GM21619 (cell line): Measurements from ENCODE around the gene SSH2.

Experiments
- ATAC-seq: cut with Tn5 transposase; IDR thresholded peaks from one replicate; pipeline ENCODE4 v1.9.1; 2021; ENCODE audit not compliant: unreplicated experiment

SSH2 gene

GRCh38 chr17:29640413-29640812 lies 289.6 kb downstream of the SSH2 start:
- no peak for ATAC-seq

DNA sequence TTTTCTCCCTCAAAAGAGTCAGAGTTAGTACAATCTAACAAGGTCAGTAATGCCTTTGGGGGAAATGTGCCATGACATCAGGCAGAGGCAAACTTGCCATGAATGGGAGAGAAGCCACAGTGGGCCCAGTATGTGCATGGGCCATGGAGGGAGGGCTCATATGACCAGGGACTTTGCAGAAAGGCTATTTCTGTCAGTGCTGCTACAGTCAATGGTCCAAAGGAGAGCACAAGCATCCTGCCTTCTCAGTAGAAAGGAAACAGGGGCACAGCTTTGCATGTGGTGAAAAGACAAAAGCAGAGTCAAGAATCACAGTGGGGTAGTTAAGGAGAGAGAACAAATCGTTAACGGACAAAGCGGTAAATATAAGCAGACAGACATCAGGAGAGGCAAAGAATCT lies 296.1 kb downstream of the SSH2 start:
- no peak for ATAC-seq

GRCh38 chr17:29630630-29631193 lies 299.3 kb downstream of the SSH2 start:
- ATAC-seq: no peak

DNA sequence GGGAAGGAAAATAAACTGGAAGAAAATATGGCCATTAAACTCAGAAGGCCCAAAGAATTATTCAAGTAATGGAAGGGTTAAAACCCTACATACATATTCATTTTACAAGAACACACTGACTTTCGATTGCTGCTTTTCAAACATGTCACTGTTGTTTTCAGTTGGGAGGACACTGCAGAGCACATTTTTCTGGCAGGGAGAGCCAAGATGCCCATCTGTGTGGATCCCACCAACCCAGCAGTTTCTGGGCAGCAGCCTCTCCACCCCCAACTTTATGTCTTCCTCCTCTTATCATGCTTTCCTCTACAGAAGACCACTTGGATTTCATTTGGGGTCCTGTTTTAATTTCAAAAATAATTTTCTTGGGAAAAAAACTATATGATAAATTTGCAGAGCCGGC lies 300.2 kb downstream of the SSH2 start:
- ATAC-seq: no peak

DNA sequence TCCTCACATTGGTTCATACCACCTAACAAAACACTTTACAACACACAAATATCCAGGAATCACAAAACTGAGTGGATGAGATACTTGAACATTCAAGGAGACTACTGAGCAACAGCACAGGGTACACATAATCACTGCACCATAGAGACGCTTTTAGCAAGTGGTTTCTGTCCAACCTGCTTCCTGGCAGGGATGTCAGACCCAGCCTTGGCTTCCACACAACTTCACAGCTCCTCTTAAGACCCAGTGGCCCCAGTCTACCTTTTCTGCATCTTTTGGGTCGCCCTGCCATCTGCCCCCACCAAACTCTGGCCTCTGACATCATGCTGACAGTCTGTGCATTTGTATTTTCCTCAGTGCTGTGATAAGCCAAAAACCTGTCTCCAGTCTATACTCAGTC lies 301.4 kb downstream of the SSH2 start:
- no peak for ATAC-seq

- ATAC-seq: no peak
Observed at GRCh38 chr17:29627951-29628350, 302.1 kb downstream of the SSH2 start.

- ATAC-seq: no peak
Observed at GRCh38 chr17:29625037-29625750, 304.8 kb downstream of the SSH2 start.

GRCh38 chr17:29624586-29624985 lies 305.4 kb downstream of the SSH2 start:
- no peak for ATAC-seq

GRCh38 chr17:29623283-29623647 lies 306.8 kb downstream of the SSH2 start:
- no peak for ATAC-seq

GRCh38 chr17:29622337-29623282 lies 307.4 kb downstream of the SSH2 start, which contains the start of gene CORO6:
TSS of gene CORO6 (minus strand) at chr17:29622912. CDS start at chr17:29621421, 1,491 bp downstream.
- peak; percentile 47 for ATAC-seq

DNA sequence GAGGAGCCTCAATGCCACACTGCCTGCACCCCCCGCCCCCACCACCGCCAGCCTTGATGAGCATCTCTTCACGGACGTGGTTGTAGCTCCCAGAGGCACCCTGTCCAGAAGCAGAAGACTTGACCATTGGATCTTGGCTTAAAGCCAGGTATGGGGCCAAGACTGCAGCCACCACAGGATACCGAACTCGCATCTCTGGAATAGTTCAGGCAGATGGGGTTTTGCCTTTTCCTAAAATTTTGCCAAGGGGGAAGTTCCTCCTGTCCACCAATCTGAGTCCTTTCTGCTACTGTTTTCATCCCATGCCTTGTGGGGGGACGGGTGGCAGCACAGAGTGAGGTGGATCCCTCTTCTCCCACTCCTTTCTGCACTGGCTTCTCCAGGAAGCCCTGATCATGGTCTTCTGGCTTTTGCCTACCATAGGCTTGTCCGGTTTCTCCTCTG lies 308.3 kb downstream of the SSH2 start:
- ATAC-seq: no peak

DNA sequence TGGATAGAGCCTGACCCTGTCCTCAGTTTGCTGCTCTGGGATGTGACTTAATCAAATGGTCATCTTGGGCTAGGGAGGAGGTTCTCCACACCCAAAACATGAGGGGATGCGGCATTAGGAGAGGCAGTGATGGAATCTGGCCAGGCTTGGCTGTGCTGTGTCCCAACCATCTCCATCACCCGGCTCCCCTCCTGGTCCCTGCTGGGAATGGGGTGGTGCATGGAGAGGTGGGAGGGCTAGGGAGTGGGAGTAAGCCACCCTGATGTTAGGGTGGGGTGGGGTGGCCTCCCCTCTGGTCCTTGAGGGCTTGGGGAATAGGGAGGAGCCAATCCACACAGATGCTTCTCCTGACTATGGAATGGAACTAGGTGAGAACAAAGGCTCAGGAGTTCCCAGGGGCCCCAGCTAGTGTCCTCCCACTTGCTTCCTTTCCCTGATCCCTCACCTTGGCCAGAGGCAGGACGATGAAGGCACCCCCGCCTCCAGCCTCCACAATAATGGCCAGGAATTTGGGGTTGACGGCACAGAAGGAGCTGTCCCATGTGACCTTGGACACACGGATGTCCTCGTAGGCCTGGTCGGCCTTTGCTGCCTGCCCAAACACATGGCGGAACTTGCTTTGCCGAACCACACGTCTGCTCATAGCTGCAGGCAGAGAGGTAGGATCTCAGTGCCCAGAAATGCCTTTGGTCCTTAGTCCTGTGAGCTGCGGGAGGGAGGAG lies 309.1 kb downstream of the SSH2 start:
- ATAC-seq: no peak

GRCh38 chr17:29620271-29620670 lies 309.8 kb downstream of the SSH2 start:
- ATAC-seq: no peak

DNA sequence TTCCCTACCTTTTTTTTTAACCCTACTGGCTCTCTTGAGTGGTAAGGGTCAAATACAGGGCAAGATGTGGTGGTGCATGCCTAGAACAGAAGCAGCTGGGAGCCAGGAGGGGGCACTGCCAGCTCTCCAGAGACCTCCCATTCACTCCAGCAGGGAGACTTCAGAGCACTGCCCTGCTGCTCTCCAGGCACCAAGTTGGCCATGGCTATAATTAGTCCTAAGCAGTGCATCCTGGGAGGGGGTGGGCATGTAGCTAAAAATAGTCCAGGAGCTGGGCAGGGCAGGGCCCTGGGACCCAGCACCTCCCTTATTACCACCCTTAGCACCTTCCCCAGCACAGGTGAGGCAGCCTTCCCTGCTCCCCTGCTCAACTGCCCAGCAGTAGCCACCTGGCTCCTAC lies 310.8 kb downstream of the SSH2 start:
- ATAC-seq: no peak

DNA sequence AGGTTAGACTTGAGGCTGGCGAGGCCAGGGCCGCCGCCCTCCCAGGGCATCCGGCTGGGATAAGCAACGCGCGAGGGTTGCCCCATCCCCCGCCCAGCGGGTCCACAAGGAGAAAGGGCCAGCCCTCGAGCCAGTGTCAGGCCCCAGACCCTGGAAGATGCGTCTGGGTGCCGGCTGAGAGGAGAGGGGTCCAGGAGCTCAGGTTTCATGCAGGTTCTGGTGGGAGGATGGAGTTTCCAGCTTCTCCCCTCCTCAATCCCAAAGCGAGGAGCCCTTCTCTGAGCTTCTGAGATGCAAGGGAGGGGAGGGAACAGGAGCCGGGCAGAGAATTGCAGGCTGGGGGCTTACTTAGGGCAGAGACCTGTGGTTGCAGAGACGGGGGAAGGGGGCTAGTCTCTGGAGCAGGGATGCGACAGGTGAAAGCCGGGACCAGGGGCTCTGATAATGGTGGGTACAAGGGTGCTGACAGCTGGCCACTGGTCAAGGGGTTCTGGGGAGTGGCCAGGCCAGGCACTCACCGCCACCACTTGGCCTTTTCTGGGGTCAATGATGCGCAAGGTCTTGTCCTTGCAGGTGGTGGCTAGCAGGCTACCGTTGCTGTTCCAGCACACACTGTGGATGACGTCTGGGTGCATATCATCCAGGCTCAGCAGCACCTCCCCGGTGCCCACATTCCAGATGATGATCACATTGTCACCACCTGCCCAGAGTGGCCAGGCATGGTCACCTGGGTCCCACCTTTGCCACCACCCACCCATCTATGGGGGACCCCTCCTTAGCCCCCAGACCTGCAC lies 311.6 kb downstream of the SSH2 start:
- ATAC-seq: no peak

- ATAC-seq: no peak
Observed at GRCh38 chr17:29617481-29618271, 312.4 kb downstream of the SSH2 start.

DNA sequence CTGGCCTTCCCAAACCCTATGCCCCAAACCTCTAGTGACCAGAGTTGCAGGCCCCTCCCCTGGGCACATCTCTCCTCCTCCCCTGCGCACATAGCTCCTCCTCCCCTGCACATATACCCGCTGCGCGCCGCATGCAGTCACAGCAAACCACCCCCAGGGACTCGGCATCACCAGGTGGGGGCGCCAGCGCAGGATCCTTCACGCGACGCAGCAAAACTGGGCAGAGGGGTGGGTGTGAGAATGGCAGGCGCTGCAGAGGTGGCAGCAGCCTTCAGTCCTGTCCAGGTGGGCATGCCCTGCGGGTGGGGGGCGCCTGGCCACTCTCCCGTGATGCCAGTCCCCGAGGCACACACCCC lies 312.9 kb downstream of the SSH2 start:
- no peak for ATAC-seq

GRCh38 chr17:29616300-29617048 lies 313.6 kb downstream of the SSH2 start:
- ATAC-seq: no peak
